Kidney tubule cell (primary cell): Measurements from ENCODE around the gene SLC6A17.

Source experiments
- DNase-seq: peaks from one replicate; pipeline ENCODE4 v3.0.0-alpha.2; 2018; ENCODE audit warnings: low spot score

SLC6A17 gene

DNA sequence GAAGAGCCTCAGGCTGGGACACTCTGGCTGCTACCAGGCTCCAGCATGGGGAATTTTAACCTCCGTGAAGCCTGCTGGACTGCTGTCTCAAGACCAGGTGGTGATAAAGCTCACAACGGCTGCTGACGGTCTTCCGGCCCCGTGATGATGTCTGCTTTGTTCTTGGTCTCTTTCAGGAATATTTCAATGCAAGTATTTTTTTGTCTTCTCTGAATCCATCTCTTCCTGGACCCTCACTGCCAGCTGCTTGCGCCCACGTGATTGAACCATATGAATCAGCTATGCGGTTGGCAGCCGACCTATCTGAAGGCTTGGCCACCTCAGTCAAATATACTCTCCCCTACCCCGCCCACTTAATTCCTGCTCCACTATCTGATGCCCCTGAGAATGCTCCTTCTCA is 14.6 kb upstream of the SLC6A17 start:
- no peak for DNase-seq

DNA sequence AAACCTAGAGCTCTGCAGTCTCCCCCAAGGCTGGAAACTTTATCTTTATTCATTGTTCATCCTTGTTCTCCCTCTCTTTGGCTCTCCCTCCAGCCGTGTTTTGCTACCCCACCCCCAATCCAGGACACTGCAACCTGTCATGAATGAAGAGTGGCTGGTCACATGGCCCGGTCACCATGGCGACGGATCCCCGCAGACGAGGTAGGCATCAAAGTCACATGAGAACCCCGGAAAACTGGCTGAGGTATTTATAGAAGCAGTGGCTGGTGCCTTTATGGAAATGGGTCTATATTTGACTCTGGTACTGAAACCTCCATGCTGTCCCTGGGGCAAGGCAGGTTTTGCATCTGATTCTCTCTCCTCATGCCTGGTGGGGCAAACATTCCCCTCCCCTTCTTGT is 13.4 kb upstream of the SLC6A17 start:
- DNase-seq = peak; percentile 43

DNA sequence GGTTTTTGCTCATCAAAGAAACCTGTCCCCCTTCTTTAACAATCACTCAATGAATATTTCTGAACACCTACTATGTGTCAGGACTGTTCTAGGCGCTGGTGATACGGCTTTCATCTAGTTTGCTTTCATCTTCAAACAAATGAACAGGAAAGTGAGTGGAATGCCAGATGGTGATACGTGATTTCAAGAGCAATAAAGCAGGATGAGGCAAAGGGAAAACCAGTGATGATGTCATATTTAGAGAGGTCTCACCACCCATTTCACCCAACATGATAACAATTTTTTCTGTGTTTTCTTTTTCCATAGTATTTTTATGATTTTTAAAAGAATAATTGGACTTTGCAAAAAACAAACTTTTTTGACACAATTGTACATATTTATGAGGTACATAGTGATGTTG is 11.3 kb upstream of the SLC6A17 start:
- no peak for DNase-seq

DNA sequence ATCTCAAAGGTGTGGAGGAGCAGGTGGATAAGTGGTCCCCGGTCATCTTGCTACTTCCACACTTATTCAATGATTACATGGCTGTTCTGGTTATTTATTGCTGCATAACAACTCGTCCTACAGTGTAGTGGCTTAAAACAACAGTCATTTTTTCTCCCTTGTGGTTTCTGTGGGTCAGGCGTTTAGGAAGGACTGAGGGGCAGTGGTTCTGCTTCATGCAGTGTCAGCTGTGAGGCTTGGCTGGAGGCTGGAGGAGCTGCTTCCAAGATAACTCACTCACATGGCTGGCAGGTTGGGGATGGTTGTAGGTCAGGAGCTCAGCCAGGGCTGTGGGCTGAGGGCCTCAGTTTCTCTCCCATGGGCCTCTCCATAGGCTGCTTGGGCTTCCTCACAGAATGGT is 5.9 kb upstream of the SLC6A17 start:
- no peak for DNase-seq

DNA sequence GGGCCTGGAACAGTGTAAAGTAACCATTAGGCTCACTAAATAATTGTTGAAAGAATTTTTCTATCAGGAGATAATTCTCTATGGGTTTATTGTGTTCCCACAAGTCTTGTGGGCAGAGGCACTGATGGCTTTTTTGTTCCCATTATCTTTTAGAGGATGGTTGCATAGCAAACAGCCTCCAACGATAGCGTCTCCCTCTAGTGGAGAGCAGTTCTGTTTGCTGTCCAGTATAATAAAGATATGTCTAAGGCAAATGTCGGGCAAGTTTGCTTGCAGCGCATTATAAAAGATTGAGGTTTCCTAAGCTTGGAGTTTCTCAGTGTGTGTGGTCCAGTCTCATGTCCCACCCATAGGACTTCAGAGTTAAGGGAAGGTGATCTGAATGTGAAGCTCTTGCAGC is 1.3 kb upstream of the SLC6A17 start:
- peak; percentile 9 for DNase-seq

DNA sequence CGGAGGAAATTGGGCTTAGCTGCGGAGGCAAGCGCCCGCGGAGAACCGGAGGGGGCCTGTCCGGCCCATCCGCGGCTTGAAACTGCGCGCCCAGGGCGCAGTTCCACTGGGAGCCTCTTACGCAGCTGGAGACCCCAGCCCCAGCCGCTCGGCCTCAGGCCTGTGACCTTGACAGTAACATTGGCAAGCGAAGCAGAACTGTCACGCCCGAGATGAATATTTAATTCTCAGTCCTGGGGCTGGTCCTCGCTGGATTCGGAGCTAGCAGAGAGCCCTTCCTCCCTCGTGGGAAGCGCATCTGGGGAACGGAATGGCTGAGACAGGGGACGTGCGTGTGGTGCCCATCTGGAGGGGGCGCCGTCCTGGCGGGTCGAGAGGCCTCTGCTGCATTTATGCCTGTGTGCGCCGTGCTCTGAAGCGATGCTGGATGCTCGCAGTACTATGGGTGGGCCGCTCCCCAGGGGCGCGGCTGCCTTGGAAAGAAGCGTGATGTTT is 928 bp downstream of the SLC6A17 start:
- no peak for DNase-seq

DNA sequence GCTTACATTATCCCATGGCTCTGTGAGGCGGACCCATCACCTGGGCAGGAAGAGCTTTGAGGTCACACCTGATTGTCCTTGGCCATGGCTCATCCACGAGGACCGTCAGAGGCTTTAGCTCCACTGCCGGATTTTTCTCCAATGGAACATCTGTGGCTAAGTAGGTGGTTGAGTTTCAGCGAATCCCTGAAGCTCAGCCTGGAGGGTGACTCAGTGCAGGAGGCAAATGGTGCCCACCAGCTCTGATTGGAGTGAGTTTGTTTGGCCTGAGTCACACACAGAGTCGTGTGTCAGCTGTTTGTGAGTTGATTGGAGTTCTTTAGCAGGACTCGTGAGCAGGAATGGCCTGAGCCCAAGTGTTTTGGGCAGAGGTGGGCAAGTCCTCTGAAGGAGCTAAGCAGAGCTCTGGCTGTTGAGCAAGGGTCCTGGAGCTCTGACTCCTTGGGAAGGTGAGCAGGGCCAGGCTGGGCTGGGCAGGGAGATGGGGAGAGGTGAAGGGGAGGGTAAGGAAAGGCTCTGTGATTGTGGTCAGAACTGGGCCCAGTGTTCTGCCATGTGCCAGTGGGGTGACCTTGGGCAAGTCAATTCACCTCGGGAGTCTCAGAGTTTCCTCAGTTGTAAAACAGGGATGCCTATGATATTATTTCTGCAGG is 2.0 kb downstream of the SLC6A17 start:
- DNase-seq = peak; percentile 92

DNA sequence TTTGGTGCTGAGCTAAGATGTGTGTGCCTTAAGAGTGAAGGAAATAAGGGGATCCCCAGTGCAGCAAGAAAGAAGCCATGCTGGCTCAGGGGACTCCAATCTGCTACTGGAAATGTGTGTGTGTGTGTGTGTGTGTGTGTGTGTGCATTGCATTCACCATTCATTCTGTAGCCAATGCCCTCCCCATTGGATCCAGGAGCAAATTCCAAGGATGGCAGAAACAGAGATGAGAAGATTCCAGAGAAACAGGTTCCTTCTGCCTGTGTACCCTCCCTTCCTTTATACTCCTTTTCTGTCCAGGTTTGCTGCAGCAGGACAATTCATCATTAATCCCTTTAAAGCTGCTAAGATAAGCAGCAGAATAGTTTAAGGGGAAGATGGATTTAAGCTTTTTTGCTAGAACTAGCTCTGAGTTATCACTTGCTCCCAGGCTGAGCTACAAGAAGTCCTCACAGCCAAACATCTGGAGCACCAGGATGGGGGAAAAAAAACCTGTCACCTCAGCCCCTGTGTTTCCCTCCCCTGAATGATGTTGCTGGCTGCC is 3.2 kb downstream of the SLC6A17 start:
- no peak for DNase-seq

DNA sequence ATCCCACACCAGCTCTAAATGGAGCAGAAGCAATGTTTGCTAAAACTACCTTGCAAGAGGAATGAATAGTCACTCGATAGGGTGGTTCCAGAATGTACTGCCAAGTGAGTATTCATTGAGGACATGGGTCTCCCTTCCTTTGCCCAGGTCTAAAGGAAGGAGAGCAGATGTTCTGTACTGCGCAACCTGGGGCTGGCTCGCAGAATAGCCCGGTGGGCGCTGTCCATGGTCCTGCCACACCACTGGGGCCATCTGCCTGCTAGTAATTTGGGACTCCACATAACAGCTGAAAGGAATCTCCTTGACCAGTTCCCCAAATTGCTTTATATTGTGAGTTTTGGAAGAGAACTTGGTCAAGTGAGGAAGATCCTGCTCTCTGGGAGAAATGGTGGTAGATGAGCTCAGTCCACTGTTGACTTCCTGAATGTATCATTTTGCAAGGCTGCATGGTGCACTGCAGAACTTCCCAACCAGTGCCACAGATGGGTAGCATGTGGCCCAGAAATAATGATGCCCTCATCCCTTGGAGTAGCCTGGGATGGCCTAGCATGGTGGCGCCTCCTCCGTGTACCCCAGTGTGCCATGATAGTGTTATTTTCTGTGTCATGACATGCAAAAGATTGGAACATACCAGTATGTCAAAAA is 5.7 kb downstream of the SLC6A17 start:
- peak; percentile 55 for DNase-seq

DNA sequence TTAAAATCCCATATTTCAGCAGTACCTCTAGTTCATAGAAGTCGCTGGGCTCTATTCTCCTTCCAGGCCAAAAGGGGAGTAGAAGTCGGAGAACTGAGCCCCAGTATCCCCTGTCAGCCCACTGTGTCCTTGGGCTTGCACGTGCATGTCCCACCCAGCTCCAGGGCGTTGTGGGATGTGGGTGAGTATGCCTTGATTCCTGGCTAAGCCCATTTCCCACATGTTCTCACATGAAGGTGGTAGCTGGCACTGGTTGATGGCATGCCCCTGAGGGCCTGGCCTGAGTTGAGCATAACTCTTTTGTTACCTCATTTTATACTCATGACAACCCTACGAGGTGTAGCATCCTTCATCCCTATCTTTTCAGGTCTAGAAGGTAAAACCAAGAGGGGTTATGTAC is 8.0 kb downstream of the SLC6A17 start:
- DNase-seq = no peak

DNA sequence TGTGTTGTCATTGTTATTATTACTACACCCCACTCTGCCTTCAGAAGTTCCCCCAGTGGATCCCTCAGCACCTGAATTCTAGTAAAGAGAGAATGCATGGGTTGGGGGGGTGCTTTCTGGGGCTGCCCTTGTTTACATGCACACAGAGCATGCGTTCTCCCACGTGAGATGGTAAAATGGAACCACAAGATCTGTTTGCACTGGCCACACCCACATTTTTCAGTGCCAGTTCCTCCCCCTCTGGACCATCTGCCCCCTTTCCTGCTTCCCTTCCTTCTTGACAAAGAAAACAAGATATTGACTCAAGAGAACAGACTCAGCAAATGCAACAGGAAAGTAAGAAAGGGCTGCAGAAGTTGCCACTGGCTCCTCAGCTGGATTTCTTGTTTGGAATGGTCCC is 8.9 kb downstream of the SLC6A17 start:
- DNase-seq = no peak

DNA sequence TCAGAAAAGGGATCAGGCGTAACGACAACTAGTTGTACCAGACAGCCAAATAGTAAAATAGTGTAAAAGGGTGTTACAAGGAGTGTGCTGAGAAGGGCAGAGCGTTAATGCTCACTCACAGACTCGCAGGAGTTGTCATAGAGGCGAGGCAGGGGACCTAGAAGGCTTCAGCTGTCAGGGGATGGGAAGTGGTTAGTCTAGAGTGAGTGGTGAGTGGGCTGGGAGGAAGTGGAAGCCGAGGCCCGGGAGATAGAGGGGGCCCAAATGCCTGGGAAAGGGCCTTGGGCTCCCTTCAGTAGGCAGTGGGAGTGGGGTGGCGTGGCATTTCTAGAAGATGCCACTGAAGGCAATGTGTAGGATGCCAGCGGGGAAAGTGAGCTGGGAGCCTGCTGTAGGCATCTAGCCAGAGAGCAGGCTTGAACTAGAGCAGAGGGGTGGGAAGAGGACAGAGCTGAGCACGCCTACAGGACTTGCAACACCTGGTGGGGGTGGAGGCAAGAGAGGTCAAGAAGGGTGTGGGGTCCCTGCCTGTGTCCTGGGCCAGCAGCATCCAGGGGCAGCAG is 10.3 kb downstream of the SLC6A17 start:
- no peak for DNase-seq

DNA sequence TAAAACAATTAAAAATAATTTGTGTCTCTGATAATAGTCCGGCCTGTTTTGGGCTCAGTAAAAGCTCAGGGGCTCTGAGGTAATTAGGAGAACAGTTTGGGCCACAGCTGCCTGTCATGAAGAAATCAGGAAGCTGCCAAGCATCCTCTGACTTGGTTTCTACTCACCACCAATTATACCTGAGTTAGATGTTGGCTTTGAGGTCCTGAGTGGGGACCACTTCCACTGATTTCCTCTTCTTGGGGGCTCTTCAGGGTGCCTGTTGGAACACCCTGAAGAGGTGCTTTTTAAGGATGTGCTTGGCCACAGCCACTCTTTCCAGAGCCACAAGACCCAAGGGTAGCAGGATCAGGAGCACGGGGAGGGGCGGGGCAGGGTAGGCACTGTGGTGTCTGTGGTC is 10.9 kb downstream of the SLC6A17 start:
- no peak for DNase-seq

DNA sequence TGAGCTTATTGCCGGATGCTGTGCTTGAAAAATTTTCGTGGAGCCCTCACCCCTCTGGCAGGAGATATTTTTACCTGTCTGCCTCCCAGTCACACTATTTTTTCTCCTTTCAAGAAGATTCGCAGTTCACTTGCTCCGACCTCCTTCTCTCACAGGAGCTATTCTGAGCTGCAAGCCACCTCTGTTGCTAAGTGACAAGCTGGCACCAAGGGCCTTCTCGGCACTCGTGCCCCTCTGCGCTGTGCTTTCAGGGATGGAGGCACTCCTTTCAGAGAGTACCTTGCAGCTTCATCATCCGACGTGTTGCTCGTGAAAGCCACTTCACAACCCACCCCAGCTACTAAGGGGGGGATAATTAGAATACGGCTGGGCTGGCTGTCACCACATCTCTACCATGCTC is 11.6 kb downstream of the SLC6A17 start:
- DNase-seq = no peak

DNA sequence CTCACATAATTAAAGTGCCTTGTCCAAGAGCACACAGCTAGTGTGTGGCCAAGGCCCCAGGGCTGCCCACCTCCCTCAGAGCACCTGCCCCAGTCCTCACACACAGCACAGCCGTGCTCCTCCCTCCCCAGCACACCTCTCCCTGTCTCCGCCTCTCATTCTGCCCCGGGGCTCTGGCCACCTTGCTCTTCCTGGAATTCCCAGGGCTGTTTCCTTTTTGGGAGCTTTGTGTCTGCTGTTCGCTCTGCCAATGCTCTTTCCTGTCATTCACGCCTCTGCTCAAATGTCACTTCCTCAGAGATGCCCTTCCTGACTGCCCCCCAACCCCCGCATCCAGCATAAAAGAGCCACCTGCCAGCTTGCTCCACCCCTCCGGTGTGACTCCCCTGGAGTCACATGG is 13.3 kb downstream of the SLC6A17 start:
- no peak for DNase-seq

DNA sequence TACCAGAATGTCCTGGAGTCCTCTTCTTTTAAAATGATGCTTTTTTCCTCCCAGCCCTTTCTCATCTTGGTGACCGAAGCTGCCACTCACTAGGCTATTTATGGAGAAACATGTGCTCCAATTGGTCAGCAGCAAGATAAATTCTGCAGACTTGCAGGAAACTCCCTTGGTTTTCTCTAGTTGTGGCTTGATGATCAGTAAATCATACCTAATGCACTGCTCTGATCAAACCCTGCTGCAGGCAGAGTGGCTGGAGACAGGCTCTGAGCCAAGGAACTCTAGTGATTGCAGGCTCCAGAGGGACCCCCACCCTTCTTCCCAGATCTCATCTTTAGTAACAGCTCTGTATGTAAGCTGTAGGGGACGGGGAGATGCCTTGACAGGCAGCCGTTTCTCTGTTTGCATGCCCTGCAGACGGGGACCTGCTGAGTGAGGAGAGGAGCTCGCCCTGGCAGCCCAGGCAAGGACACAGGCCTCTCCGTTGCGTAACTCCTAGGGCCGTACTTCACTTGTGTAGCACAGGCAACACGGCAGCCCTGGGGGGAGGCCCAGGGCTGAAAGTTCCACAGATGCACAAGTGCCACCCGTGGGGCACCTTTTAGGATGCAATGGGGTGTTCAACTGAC is 14.5 kb downstream of the SLC6A17 start:
- DNase-seq = no peak

DNA sequence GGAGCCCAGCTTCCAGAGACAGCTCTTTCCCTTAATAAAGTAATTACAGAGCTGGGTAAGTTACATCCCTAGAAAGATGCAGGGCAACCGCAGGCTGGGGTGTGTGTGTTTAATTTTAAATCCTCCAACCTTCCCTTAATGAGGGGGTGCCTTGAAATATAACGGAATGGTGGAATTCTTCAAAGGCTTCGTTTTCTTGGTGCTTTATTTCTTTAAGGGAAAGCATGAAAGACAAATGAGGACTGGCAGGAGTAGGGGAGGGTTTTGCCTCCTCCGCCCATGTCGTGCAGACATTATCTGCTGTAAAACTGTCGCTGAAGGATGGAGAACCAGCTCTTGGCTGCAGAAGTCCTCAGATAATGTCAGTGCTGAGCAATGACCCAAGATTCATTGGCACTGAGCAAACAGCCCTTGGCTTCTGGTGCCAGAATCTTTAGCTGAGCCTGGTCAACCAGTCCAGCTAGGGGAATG is 15.5 kb downstream of the SLC6A17 start:
- DNase-seq = no peak

DNA sequence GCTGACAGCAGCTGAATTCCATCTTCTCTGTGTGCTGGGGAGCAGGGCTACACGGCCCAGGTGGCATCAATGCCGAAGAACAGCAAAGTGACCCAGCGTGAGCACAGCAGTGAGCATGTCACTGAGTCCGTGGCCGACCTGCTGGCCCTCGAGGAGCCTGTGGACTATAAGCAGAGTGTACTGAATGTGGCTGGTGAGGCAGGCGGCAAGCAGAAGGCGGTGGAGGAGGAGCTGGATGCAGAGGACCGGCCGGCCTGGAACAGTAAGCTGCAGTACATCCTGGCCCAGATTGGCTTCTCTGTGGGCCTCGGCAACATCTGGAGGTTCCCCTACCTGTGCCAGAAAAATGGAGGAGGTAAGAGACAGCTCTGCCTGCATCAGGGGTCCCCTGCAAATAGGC is 16.6 kb downstream of the SLC6A17 start:
- no peak for DNase-seq

DNA sequence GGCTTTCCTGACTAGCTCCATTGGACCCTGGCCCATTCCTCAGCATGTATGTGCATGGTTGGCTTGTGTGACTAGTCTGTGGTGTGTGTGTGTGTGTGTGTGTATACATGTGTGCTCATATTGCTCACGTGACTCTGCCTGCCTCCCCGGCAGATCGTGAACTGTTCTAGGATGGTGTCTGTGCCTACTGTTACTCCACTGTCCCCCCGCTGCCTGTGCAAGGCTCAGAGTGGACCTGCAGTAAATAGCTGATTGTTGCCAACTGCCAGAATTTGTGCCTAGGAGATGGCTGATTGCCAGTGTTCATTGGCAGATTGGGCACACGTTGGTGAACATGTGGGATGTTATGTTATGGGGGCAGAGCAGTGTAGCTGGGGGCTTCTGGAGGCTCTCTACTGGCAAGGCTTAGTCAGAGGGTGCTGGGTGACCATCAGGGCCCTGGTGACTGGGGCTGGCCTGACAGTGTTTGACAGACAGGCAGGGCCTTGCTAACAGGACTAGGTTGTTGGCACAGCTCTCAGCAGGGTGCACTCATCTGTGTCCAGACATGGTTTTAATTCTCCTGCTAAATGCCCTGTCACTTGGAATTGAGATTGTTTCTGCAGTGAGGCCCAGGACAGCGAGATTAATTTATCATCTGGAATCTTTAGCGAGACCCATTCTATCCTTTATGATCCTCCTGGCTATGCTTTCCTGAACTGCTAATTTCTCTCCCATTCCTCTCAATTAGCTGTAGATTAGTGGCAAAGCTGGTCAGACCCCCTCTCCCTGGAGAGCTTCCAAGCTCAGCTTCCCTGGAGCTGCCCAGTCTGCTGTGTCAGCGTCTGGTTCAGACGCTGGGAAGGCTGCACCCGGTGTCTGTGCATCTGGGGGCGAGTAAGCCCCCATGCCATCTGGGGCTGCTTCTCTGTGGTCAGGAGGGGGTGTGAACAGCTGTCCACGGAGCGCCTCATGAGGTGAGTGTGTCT is 20.8 kb downstream of the SLC6A17 start:
- peak; percentile 58 for DNase-seq

DNA sequence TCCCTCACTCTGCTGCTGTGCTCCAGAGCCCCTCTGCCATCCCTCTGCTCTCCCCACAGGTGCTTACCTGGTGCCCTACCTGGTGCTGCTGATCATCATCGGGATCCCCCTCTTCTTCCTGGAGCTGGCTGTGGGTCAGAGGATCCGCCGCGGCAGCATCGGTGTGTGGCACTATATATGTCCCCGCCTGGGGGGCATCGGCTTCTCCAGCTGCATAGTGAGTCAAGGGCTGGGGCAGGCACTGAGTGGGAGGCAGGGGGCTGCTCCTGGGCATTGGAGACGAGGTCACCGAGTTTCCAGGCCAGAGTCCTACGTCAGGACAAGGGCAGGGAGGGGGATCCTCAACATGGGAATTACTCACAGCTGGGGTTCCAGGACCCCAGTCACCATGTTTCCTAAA is 21.7 kb downstream of the SLC6A17 start:
- no peak for DNase-seq

DNA sequence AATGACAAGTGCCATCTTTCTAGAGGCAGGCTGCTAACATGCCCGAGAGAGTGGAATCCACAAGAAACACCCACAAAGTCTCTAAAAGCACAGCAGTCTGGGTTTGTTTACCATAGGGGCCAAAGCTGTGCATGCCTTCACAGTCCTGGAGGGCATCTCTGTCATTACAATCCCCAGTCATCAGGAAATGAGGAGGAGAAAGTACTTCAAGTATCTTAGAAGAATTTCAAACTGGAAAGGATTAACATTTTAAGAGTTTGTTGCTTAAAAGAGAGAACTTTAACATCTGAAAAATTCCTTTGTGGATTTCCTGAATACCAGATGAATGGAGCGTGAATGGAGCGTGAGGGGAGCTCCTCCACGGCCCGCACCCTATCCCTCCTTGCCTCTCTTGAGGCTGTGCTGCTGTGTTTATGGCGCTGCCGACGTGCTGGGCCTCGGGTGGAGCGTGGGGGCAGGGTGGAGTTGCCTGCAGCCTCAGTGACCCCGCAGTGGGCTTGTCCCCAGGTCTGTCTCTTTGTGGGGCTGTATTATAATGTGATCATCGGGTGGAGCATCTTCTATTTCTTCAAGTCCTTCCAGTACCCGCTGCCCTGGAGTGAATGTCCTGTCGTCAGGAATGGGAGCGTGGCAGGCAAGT is 23.3 kb downstream of the SLC6A17 start:
- DNase-seq = no peak
